Endothelial cell of coronary artery (primary cell): ENCODE measurements around the gene NNT. TPM values are rescaled to one million over a fixed set of nuclear protein-coding genes. Genes with fewer than 3 reads are reported as not detected.

Experiments
- total RNA-seq: library from RNA; depleted of rRNA; stranded (reverse); fragments of >200 nt; gene quantifications from 2 replicates; pipeline ENCODE4 v1.2.3, GENCODE V29; 2014

The NNT gene
- 52.5 and 69.9 TPM in 2 replicates for total RNA-seq

DNA sequence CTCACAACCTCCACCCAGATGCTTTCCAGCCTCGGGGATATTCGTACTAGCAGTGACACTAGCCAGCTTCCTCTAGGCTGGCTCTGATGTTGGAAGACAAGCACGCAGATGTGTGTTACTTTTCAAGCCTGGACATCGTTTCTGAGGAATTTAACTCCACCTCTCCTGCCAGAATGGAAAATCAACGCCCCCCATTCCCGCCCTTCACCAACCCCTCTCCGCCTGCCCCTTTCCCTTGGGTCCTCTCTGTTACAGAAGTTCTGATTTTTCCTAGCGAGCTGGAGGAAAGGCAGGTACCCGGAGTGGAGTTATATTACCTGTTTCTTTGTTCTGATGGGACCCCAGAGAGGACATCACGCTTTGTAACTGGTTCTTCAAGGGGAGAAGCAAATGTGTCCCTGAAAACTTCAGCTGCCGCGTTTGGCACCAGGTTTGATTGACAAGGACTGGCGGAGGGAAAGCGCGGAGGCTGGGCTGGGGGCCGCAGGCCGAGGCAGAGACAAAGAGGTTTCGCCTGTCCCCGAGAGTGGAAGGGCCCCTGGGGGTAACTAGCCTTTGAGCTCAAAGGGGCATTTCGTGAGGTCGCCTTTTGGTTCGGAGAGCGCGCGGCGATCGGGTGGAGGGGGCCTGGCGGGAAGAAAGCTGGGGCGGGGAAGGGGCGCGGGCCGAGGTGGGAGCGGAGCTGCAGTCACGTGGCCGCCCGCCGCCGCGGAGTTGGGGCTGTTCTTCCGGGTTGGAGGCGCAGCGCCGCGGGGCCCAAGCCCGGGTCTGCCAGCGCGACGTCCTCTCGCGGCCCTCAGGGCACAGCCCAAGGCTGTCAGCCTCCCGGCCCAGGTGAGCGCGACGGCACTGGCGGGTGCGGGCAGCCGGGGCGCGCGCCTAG is at the start of gene NNT:
NNT (plus strand) TSS at position 720 of the 883 bp plus-strand sequence. CDS start 6,016 bp downstream, outside the sequence.

GRCh38 chr5:43556857-43557542 is 46.0 kb upstream of the NNT start, which contains the start of gene PAIP1:
Gene PAIP1 (minus strand): TSS chr5:43557077. CDS start chr5:43556846, 231 bp downstream.

Other genes starting within 250 kb of the NNT start
- 0.18 and 0.38 TPM in 2 replicates for gene CCL28, start 190.8 kb upstream of the NNT start, total RNA-seq
- 10.7 and 12.8 TPM in 2 replicates for gene TMEM267, start 119.3 kb upstream of the NNT start, total RNA-seq
- gene C5orf34, start 88.0 kb upstream of the NNT start, total RNA-seq, result 3.1 and 3.6 TPM in 2 replicates
- gene PAIP1, start 46.1 kb upstream of the NNT start, total RNA-seq, result 55.8 and 64.6 TPM in 2 replicates